HG03066 (cell line): ENCODE measurements around the gene NR1H3.
"Not testable (repeated sequence)": the region's sequence is repeated elsewhere in the genome, so short reads cannot be mapped to it uniquely, and the experiment has no call there.

Experiments
- ATAC-seq: cut with Tn5 transposase; IDR thresholded peaks from one replicate; pipeline ENCODE4 v1.9.1; 2021; ENCODE audit warnings: low read depth; ENCODE audit not compliant: unreplicated experiment

NR1H3 gene

GRCh38 chr11:47257517-47258316, at the start of gene NR1H3:
TSS of gene NR1H3 (plus strand) at chr11:47257996. CDS start at chr11:47259217, 1,221 bp downstream.
- no peak for ATAC-seq

- not testable (repeated sequence) for ATAC-seq
Observed at GRCh38 chr11:47208008-47208552, 49.7 kb upstream of the NR1H3 start.

DNA sequence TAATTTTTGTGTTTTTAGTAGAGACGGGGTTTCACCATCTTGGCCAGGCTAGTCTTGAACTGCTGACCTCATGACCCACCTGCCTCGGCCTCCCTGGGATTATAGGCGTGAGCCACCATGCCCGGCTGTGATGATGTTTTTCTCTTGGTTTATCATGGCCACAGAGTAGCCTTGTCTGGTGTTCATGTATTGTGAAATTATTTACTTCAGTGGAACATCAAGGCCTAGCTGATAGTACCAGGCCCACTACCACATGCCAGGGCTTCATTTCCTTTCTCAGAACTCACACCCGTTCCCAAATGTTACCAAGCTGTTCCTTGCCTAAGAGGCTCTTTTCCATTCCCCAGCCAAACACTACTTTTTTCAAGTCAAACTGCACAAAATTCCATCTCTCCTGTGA, 49.2 kb upstream of the NR1H3 start:
- no peak for ATAC-seq

GRCh38 chr11:47212938-47213337, 44.9 kb upstream of the NR1H3 start:
- ATAC-seq, result no peak

- peak; percentile 68 for ATAC-seq
Observed at GRCh38 chr11:47213950-47214565, 43.7 kb upstream of the NR1H3 start.

- no peak for ATAC-seq
Observed at GRCh38 chr11:47215366-47215910, 42.4 kb upstream of the NR1H3 start.

GRCh38 chr11:47216121-47216798, 41.5 kb upstream of the NR1H3 start:
- ATAC-seq, result no peak

DNA sequence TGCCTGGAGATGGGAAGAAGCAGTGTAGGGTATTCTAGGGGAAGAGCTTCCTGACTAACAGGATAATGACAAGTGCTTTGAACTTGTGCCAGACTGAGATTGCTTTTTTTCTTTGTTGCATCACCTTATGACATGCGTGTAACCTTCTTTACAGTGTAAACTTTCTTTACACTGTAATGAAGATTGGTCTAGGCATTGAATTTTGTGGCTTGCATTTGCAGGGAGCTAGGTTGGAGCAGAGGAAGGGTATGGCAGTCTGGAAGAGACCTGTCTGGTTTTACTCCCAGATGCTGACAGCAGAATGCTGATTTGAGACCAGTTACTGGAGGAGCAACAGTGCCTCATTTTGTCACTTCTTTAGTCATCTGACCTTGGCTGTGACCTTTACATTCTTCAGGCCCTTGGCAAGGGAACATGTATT, 37.4 kb upstream of the NR1H3 start:
- no peak for ATAC-seq

GRCh38 chr11:47222696-47223095, 35.1 kb upstream of the NR1H3 start:
- no peak for ATAC-seq

DNA sequence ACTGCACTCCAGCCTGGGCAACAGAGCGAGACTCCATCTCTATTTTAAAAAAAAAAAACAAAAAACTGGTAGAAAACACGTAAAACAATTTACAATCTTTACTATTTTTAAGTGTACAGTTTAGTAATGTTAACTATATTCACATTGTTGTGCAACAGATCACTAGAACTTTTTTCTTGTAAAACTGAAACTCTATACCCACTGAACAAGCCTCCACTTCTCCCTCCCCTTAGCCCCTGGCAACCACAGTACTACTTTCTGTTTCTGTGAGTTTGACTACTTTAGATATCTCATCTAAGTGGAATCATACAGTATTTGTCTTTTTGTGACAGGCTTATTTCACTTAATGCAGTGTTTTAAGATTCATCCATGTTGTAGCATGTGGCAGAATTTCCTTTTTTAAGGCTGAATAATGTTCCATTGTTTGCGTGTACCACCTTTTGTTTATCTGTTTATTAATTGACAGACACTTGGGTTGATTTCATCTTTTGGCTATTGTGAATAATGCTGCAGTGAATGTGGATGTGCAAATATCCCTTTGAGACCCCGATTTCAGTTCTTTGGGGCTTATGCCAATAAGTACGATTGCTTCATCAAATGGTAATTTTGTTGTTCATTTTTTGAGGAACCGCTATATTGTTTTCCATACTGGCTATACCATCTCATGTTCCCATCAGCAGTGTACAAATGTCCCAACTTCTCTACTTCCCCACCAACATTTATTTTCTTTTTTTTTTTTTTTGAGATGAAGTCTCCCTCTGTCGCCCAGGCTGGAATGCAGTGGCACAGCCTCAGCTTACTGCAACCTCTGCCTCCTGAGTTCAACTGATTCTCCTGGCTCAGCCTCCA, 32.0 kb upstream of the NR1H3 start:
- ATAC-seq, result peak; percentile 83

DNA sequence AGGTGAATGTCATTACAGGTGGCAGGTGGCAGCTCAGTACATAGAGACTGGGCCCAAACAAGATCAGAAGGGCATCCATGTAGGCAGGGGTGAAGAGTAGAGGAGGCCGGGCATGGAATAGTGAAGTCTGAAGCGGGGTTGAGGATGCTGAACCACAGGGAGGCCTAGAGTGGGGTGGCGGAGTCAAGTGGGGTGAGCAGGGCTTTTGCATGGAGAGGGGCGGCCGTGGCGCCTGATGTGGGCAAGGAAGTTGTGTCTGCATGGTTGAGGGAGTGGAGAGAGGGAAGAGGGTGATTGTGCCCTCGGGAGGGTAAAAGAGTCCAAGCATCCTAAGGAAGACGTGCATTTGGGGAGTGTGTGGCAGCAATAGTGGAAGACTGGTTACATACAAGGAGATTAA, 28.6 kb upstream of the NR1H3 start:
- ATAC-seq, result no peak

- ATAC-seq, result no peak
Observed at GRCh38 chr11:47233051-47233450, 24.7 kb upstream of the NR1H3 start.

DNA sequence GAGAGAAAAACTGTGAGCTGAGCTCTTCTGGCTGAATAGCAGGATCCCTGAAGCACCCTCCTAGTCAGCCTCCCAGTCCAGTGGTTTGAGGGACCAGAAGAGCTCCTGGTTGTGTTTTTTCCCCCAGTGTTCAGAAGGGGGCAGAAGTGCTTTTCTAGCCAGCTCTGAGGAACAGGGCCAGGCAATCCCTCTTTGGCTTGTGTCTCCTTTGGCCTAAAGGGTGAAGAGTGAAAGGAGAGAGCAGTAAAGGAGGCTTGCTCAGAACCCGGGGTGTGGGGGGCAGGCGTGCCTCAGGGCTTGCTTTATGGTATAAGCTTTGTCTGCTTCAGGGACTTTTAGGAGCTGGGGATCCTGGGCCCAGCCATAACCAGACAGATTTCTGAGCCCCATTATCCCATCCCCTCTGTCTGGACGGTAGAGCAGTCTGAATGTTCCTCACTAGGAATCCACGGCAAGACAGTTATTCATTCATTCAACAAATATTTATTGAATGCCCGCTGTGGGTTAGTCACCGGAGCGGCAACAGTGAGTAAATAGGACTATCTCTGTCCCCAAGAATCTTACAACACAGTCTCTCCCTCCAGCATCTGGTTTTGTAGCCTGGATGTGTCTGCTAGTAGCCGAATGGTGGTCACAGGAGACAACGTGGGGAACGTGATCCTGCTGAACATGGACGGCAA, 23.7 kb upstream of the NR1H3 start:
- no peak for ATAC-seq

DNA sequence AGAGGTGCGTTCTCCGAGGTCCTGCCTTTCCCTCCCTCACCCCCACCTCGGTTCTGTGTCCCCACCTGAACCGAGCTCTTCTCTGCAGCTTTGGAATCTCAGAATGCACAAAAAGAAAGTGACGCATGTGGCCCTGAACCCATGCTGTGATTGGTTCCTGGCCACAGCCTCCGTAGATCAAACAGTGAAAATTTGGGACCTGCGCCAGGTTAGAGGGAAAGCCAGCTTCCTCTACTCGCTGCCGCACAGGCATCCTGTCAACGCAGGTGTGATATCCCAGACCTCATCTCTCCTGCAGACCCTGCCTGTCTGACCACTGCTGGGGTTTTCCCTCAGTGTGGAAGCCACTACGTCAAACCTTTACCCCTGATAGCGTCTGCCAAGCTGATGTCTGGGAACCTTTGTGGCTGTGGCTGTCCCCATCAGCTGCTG, 23.1 kb upstream of the NR1H3 start:
- ATAC-seq, result no peak

GRCh38 chr11:47235163-47235562, 22.6 kb upstream of the NR1H3 start:
- ATAC-seq, result no peak

- no peak for ATAC-seq
Observed at GRCh38 chr11:47236482-47236881, 21.3 kb upstream of the NR1H3 start.

GRCh38 chr11:47239852-47240251, 17.9 kb upstream of the NR1H3 start:
- ATAC-seq, result no peak

DNA sequence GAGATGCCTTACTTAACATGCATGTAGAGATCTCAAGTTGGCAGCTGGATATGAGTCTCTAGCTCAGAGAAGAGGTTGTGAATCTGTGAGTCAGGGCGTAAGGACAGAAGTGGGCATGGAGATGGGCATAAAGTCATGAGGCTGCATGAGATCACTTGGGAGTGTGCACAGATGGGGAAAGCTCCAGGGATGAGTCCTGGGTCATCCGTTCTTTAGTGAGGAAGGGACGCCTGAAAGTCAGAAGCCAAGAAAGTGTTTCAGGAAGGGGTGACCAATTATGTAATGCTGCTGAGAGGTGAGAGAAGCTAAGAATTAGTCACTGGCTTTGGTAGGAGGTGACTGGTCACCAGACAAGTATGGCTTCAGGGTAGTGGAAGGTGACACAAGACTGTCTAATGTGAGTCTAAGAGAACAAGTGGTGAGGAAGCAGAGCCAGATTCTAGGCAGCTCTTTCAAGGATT, 15.9 kb upstream of the NR1H3 start:
- no peak for ATAC-seq

DNA sequence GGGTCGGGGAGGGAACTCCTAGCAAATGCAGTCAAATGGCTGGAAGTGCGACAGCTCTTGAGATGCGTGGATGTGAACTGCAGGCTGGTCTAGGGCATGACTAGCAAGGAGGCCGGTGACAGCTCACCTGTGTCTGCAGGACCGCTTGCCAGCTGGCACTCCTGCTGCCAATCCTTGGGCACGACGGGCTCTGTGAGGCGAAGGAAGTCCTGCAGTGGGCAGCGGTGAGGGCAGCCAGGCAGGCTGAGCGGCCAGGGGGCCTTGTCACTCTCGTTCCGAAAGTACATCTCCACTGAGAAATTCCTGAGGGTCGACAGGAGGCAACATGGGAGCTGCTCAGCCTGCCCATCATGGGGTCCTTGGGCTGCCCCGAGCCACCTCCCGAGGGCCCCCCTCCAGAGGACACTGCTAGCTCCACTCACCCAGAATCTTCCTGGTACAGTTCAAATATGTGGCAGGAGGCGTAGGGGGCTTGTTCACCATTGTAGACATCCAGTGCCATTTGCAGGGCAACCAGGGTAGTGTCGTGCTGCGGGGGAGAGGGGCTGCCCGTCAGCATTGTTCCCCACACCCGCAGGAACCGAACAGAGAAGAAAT, 15.1 kb upstream of the NR1H3 start:
- ATAC-seq, result no peak
